Stomach (tissue), 4 donors: Measurements from ENCODE around the gene ABCC8.

ENCODE experiments used
- CTCF ChIP-seq, 7 experiments: fragments of 450-650 bp in 4 of 7; fragments of 200-600 bp in 3 of 7; sonication (generic) in 3 of 7; IDR thresholded peaks; one replicate each; pipeline ENCODE4 v1.5.1; 2016 to 2019; ENCODE audit warnings: antibody characterized with exemption in 7 of 7, control low read depth in 2 of 7, mild to moderate bottlenecking in 1 of 7
- EP300 ChIP-seq: sonication (generic); formaldehyde crosslinking; IDR thresholded peaks from one replicate; pipeline ENCODE4 v1.6.1; 2017; ENCODE audit warnings: antibody characterized with exemption

GRCh38 chr11:17510507-17511206, 34.0 kb upstream of the ABCC8 start:
- TF ChIP-seq EP300, result no peak
- TF ChIP-seq CTCF (IDR thresholded peaks at IDR 0.05), result no peak
